HepG2 (cell line): ENCODE measurements around the gene NOP58. TPM values are rescaled to one million over a fixed set of nuclear protein-coding genes. Genes with fewer than 3 reads are reported as not detected.

Source experiments
- AGO1 ChIP-seq: fragments of 200-400 bp; formaldehyde crosslinking; IDR thresholded peaks from 2 replicates; pipeline ENCODE4 v1.6.1; 2017; ENCODE audit warnings: mild to moderate bottlenecking, low read depth, low read length, moderate library complexity; ENCODE audit not compliant: poor library complexity, severe bottlenecking
- BRCA1 ChIP-seq: sonication (generic); formaldehyde crosslinking; IDR thresholded peaks from 2 replicates; pipeline ENCODE4 v1.4.0; 2020; ENCODE audit warnings: missing genetic modification reagents
- KAT8 ChIP-seq: IDR thresholded peaks from 2 replicates; pipeline ENCODE4 v1.6.1; 2016; ENCODE audit warnings: missing genetic modification reagents, missing compliant biosample characterization
- MXI1 ChIP-seq: IDR thresholded peaks from 3 replicates; pipeline ENCODE4 v1.6.1; 2012; ENCODE audit warnings: low read depth, low read length, inconsistent platforms, borderline replicate concordance
- PHF20 ChIP-seq: sonication (generic); formaldehyde crosslinking; IDR thresholded peaks from 2 replicates; pipeline ENCODE4 v1.5.0; 2020; ENCODE audit warnings: mild to moderate bottlenecking, missing genetic modification reagents
- SAFB2 ChIP-seq: sonication (generic); formaldehyde crosslinking; IDR thresholded peaks from 2 replicates; pipeline ENCODE4 v1.5.1; 2020; ENCODE audit warnings: missing genetic modification reagents, low read depth, mild to moderate bottlenecking, borderline replicate concordance
- SOX6 ChIP-seq, 2 experiments: fragments of 450-650 bp in 1 of 2; sonication (generic) in 1 of 2; formaldehyde crosslinking in 1 of 2; IDR thresholded peaks; 2 replicates each; pipeline versions ENCODE4 v1.4.0 to v1.6.1; 2017 to 2020; ENCODE audit warnings: antibody characterized with exemption in 1 of 2, mild to moderate bottlenecking in 1 of 2, missing genetic modification reagents in 1 of 2
- SSRP1 ChIP-seq: IDR thresholded peaks from 2 replicates; pipeline ENCODE4 v1.6.1; 2016; ENCODE audit warnings: control low read depth
- TBP ChIP-seq: sonication (generic); formaldehyde crosslinking; IDR thresholded peaks from 2 replicates; pipeline ENCODE4 v1.5.0; 2020; ENCODE audit warnings: missing genetic modification reagents
- ZNF644 ChIP-seq: IDR thresholded peaks from 2 replicates; pipeline ENCODE4 v1.6.1; 2016; ENCODE audit warnings: low read depth
- ZNF7 ChIP-seq: IDR thresholded peaks from 2 replicates; pipeline ENCODE4 v1.6.1; 2016; ENCODE audit warnings: missing biosample characterization, missing genetic modification reagents
- ZNF792 ChIP-seq: IDR thresholded peaks from 2 replicates; pipeline ENCODE4 v1.6.1; 2016
- ZSCAN12 ChIP-seq: sonication (generic); formaldehyde crosslinking; IDR thresholded peaks from 2 replicates; pipeline ENCODE4 v1.9.0; 2021; ENCODE audit warnings: mild to moderate bottlenecking, missing genetic modification reagents
- ZSCAN29 ChIP-seq: sonication (generic); formaldehyde crosslinking; conservative IDR thresholded peaks from 2 replicates; pipeline ENCODE4 v1.4.0; 2020; ENCODE audit warnings: mild to moderate bottlenecking, missing genetic modification reagents
- polyA plus RNA-seq, 8 experiments: library from polyadenylated mRNA; depleted of rRNA in 3 of 8; stranded (reverse) in 7 of 8; unstranded in 1 of 8; fragments of >200 nt; fragmentation: Illumina TruSeq in 4 of 8; extraction: Trizol in 4 of 8; gene quantifications; 2 replicates each; pipeline versions ENCODE4 v1.2.1 to v1.2.3, GENCODE V29; 2011 to 2016; ENCODE audit warnings: low read depth in 4 of 8, missing spikeins in 1 of 8, mixed read lengths in 1 of 8; ENCODE audit not compliant: insufficient read depth in 1 of 8
- total RNA-seq, 5 experiments: library from RNA; depleted of rRNA; stranded (reverse); fragments of >200 nt; fragmentation: Illumina TruSeq; extraction: Trizol; gene quantifications; 2 replicates each; pipeline ENCODE4 v1.2.3, GENCODE V29; 2016; ENCODE audit warnings: low read depth in 1 of 5
- TF ChIP-seq, protein P1 (sequence below): sonication (generic); formaldehyde crosslinking; IDR thresholded peaks from 2 replicates; pipeline ENCODE4 v1.4.0; 2020; ENCODE audit warnings: missing genetic modification reagents, borderline replicate concordance
- TF ChIP-seq, protein P2 (sequence below): IDR thresholded peaks from 2 replicates; pipeline ENCODE4 v1.6.1; 2016; ENCODE audit warnings: missing biosample characterization, missing genetic modification reagents, low read depth
- TF ChIP-seq, protein P3 (sequence below): fragments of 450-650 bp; IDR thresholded peaks from 2 replicates; pipeline ENCODE4 v1.6.1; 2017; ENCODE audit warnings: mild to moderate bottlenecking
- TF ChIP-seq, protein P4 (sequence below): sonication (generic); formaldehyde crosslinking; conservative IDR thresholded peaks from 2 replicates; pipeline ENCODE4 v1.8.0; 2022; ENCODE audit warnings: mild to moderate bottlenecking, moderate library complexity, missing genetic modification reagents
- TF ChIP-seq, protein P5 (sequence below): sonication (generic); formaldehyde crosslinking; IDR thresholded peaks from 2 replicates; pipeline ENCODE4 v1.4.0; 2020; ENCODE audit warnings: missing genetic modification reagents

NOP58 gene
- total and polyA plus RNA-seq, 2 of the 13 experiments (the other 11 are each of a cell fraction or from before 2014, with no cell fraction given) = 74.9 to 203 TPM

DNA sequence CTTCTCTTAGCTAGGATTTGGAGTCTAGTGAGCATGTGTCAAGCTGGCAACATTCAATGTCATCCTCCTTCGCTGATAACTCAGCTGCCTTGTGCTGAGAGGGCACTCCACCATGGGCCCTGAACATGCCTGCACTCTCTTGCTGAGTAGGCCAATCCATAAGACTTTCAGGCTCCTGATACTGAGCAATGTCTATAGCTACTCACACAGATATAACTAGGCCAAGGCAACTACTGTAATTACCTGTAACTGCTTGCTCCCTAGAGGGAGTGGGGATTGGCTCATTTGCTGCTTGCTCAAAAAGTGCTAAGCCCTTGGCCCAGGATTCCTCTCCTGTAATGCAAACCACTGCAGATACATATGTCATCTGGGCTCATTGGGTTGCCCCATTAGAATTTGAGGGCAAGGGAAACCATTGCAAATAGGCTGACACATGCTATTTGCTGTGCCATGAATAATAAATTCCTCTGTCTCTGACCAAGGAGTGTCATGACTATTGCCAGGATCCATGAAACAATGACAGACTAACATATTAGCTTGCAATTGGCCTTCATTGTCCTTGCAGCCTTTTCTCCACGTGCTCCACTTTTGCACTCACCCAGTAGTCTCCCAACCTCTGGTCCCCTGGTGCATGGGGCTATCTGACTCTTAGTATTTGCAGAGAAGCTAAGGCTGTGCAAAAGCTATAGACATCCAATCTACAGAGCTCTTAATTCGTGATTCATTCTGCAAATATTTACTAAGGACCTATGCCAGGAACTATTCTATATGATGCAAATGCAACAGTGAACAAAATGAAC, 73.7 kb downstream of the NOP58 start (continued):
- TF ChIP-seq ZNF644 (peak; percentile 64; the same call in 1 of the 2 replicates), SSRP1 (CRISPR knock-in tag) (no peak), ZSCAN12 (CRISPR knock-in tag) (no peak), SOX6 (IDR thresholded peaks at IDR 0.05) (no peak), SOX6 (CRISPR knock-in tag; IDR thresholded peaks at IDR 0.05) (peak; percentile 72), ZNF792 (peak; percentile 57; the same call in 1 of the 2 replicates), MXI1 (peak; percentile 61; the same call in 1 of the 3 replicates), TBP (CRISPR knock-in tag) (no peak), ZNF7 (peak; percentile 100), BRCA1 (CRISPR knock-in tag) (no peak), ZSCAN29 (CRISPR knock-in tag) (no peak), AGO1 (no peak), PHF20 (no peak), SAFB2 (CRISPR knock-in tag) (no peak), KAT8 (CRISPR knock-in tag) (peak; percentile 36; the same call in 1 of the 2 replicates)
- TF ChIP-seq, protein P1, sequence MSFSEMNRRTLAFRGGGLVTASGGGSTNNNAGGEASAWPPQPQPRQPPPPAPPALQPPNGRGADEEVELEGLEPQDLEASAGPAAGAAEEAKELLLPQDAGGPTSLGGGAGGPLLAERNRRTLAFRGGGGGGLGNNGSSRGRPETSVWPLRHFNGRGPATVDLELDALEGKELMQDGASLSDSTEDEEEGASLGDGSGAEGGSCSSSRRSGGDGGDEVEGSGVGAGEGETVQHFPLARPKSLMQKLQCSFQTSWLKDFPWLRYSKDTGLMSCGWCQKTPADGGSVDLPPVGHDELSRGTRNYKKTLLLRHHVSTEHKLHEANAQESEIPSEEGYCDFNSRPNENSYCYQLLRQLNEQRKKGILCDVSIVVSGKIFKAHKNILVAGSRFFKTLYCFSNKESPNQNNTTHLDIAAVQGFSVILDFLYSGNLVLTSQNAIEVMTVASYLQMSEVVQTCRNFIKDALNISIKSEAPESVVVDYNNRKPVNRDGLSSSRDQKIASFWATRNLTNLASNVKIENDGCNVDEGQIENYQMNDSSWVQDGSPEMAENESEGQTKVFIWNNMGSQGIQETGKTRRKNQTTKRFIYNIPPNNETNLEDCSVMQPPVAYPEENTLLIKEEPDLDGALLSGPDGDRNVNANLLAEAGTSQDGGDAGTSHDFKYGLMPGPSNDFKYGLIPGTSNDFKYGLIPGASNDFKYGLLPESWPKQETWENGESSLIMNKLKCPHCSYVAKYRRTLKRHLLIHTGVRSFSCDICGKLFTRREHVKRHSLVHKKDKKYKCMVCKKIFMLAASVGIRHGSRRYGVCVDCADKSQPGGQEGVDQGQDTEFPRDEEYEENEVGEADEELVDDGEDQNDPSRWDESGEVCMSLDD = no peak
- TF ChIP-seq, protein P2, sequence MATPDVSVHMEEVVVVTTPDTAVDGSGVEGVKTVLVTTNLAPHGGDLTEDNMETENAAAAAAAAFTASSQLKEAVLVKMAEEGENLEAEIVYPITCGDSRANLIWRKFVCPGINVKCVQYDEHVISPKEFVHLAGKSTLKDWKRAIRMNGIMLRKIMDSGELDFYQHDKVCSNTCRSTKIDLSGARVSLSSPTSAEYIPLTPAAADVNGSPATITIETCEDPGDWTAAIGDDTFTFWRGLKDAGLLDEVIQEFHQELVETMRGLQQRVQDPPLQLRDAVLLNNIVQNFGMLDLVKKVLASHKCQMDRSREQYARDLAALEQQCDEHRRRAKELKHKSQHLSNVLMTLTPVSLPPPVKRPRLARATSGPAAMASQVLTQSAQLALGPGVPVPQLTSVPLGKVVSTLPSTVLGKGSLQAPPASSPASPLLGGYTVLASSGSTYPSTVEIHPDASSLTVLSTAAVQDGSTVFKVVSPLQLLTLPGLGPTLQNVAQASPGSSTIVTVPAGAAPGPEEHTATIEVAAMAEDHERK (CRISPR knock-in tag) = no peak
- TF ChIP-seq, protein P3, sequence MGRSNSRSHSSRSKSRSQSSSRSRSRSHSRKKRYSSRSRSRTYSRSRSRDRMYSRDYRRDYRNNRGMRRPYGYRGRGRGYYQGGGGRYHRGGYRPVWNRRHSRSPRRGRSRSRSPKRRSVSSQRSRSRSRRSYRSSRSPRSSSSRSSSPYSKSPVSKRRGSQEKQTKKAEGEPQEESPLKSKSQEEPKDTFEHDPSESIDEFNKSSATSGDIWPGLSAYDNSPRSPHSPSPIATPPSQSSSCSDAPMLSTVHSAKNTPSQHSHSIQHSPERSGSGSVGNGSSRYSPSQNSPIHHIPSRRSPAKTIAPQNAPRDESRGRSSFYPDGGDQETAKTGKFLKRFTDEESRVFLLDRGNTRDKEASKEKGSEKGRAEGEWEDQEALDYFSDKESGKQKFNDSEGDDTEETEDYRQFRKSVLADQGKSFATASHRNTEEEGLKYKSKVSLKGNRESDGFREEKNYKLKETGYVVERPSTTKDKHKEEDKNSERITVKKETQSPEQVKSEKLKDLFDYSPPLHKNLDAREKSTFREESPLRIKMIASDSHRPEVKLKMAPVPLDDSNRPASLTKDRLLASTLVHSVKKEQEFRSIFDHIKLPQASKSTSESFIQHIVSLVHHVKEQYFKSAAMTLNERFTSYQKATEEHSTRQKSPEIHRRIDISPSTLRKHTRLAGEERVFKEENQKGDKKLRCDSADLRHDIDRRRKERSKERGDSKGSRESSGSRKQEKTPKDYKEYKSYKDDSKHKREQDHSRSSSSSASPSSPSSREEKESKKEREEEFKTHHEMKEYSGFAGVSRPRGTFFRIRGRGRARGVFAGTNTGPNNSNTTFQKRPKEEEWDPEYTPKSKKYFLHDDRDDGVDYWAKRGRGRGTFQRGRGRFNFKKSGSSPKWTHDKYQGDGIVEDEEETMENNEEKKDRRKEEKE = no peak
- TF ChIP-seq, protein P4, sequence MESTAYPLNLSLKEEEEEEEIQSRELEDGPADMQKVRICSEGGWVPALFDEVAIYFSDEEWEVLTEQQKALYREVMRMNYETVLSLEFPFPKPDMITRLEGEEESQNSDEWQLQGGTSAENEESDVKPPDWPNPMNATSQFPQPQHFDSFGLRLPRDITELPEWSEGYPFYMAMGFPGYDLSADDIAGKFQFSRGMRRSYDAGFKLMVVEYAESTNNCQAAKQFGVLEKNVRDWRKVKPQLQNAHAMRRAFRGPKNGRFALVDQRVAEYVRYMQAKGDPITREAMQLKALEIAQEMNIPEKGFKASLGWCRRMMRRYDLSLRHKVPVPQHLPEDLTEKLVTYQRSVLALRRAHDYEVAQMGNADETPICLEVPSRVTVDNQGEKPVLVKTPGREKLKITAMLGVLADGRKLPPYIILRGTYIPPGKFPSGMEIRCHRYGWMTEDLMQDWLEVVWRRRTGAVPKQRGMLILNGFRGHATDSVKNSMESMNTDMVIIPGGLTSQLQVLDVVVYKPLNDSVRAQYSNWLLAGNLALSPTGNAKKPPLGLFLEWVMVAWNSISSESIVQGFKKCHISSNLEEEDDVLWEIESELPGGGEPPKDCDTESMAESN = no peak
- TF ChIP-seq, protein P5, sequence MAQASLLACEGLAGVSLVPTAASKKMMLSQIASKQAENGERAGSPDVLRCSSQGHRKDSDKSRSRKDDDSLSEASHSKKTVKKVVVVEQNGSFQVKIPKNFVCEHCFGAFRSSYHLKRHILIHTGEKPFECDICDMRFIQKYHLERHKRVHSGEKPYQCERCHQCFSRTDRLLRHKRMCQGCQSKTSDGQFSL (CRISPR knock-in tag) = no peak
